Prostate gland (tissue), 2 donors: ENCODE results near the gene TIAM2.

Experiments
- POLR2A ChIP-seq: fragments of 450-650 bp; IDR thresholded peaks from one replicate; pipeline ENCODE4 v1.6.1; 2016; ENCODE audit warnings: antibody characterized with exemption, mild to moderate bottlenecking
- POLR2AphosphoS5 ChIP-seq: sonication (generic); formaldehyde crosslinking; IDR thresholded peaks from one replicate; pipeline ENCODE4 v1.6.1; 2017; ENCODE audit warnings: antibody characterized with exemption
- TF ChIP-seq, protein P1 (sequence below), 4 experiments: fragments of 200-600 bp in 2 of 4; fragments of 450-650 bp in 2 of 4; sonication (generic) in 2 of 4; IDR thresholded peaks; 1 replicate in 3 of 4; 2 replicates in 1 of 4; pipeline ENCODE4 v1.5.1; 2016 to 2019; ENCODE audit warnings: antibody characterized with exemption in 4 of 4, mild to moderate bottlenecking in 2 of 4, moderate library complexity in 2 of 4

DNA sequence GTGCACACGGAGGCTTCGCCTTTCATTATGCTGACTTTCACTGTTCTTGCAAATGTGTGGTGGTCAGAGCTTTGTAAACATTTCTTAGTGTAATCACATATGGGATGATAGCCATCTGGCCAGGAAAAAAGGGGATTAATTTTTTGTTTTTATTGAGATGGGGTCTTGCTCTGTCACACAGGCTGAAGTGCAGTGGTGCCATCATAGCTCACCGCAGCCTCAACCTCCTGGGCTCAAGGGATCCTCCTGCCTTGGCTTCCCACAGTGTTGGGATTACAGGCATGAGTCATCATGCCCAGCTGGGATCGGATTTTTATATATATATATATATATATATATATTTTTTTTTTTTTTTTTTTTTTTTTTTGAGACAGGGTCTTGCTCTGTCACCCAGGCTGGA is 11.0 kb upstream of the TIAM2 start:
- TF ChIP-seq, protein P1, sequence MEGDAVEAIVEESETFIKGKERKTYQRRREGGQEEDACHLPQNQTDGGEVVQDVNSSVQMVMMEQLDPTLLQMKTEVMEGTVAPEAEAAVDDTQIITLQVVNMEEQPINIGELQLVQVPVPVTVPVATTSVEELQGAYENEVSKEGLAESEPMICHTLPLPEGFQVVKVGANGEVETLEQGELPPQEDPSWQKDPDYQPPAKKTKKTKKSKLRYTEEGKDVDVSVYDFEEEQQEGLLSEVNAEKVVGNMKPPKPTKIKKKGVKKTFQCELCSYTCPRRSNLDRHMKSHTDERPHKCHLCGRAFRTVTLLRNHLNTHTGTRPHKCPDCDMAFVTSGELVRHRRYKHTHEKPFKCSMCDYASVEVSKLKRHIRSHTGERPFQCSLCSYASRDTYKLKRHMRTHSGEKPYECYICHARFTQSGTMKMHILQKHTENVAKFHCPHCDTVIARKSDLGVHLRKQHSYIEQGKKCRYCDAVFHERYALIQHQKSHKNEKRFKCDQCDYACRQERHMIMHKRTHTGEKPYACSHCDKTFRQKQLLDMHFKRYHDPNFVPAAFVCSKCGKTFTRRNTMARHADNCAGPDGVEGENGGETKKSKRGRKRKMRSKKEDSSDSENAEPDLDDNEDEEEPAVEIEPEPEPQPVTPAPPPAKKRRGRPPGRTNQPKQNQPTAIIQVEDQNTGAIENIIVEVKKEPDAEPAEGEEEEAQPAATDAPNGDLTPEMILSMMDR (IDR thresholded peaks at IDR 0.05), result no peak
- TF ChIP-seq POLR2A (no peak), POLR2AphosphoS5 (no peak)
